ENCODE results near the gene COL1A1.

The COL1A1 gene

GRCh38 chr17:50201276-50201854 lies at the start of gene COL1A1:
TSS of gene COL1A1 (minus strand) at chr17:50201631. CDS start at chr17:50201513, 118 bp downstream.
- Histone ChIP-seq H3K9ac (ENCODE audit: low read length) (no peak within 1 kb of the TSS), H3K27me3 (ENCODE audit: insufficient read depth, low read length) (peaks cover 4% of the 10 kb centered on the region; the same call in 1 of the 2 replicates), H3K9me2 (ENCODE audit: low read depth, low read length) (no peaks in the 10 kb centered on the region), H2AFZ (ENCODE audit: low read length) (no peak within 1 kb of the TSS), H3K4me3 (ENCODE audit: low read depth, low read length, poor library complexity, severe bottlenecking) (peak within 1 kb of the TSS; percentile 43), H3K9me3 (ENCODE audit: low read length) (no peaks in the 10 kb centered on the region), H3K4me1 (ENCODE audit: insufficient read depth, low read length, severe bottlenecking) (peaks cover 15% of the 10 kb centered on the region), H3F3A (ENCODE audit: insufficient read depth, low read length) (no peaks in the 10 kb centered on the region), H3K27ac (ENCODE audit: low read depth, low read length, poor library complexity, severe bottlenecking) (no peak within 1 kb of the TSS), H3K36me3 (ENCODE audit: insufficient read depth, low read length) (no peaks in the 10 kb centered on the region), H4K20me1 (ENCODE audit: insufficient read depth, low read length) (no peaks in the 10 kb centered on the region), H3K79me2 (ENCODE audit: insufficient read depth, low read length) (no peaks in the 10 kb centered on the region), H3K4me2 (ENCODE audit: low read length) (peak within 1 kb of the TSS; percentile 71)
- TF ChIP-seq CTCF (IDR thresholded peaks at IDR 0.05; ENCODE audit: low read length), result no peak
- no peak for TF ChIP-seq EZH2 (IDR thresholded peaks at IDR 0.05; ENCODE audit: borderline replicate concordance, low read length)

GRCh38 chr17:50248255-50248654 lies 46.8 kb upstream of the COL1A1 start:
- H3K9me2 ChIP-seq (ENCODE audit: low read depth, low read length), result no peaks in the 10 kb centered on the region
- H3K79me2 ChIP-seq (ENCODE audit: insufficient read depth, low read length), result no peaks in the 10 kb centered on the region
- H3K9me3 ChIP-seq (ENCODE audit: low read length), result peaks cover 20% of the 10 kb centered on the region; the same call in 1 of the 2 replicates
- no peaks in the 10 kb centered on the region for H3K27me3 ChIP-seq (ENCODE audit: insufficient read depth, low read length)
- H3K4me2 ChIP-seq (ENCODE audit: low read length), result no peak overlapping the region
- no peaks in the 10 kb centered on the region; the same call in 1 of the 2 replicates for H3K36me3 ChIP-seq (ENCODE audit: insufficient read depth, low read length)
- H3F3A ChIP-seq (ENCODE audit: insufficient read depth, low read length), result no peaks in the 10 kb centered on the region
- H3K27ac ChIP-seq (ENCODE audit: low read depth, low read length, poor library complexity, severe bottlenecking), result no peak overlapping the region
- H3K9ac ChIP-seq (ENCODE audit: low read length), result no peak overlapping the region
- no peak overlapping the region for H2AFZ ChIP-seq (ENCODE audit: low read length)
- H3K4me3 ChIP-seq (ENCODE audit: low read depth, low read length, poor library complexity, severe bottlenecking), result no peak overlapping the region
- H4K20me1 ChIP-seq (ENCODE audit: insufficient read depth, low read length), result no peaks in the 10 kb centered on the region
- no peak for TF ChIP-seq CTCF (IDR thresholded peaks at IDR 0.05; ENCODE audit: low read length)
- no peak for TF ChIP-seq EZH2 (IDR thresholded peaks at IDR 0.05; ENCODE audit: borderline replicate concordance, low read length)
- H3K4me1 ChIP-seq (ENCODE audit: insufficient read depth, low read length, severe bottlenecking), result no peaks in the 10 kb centered on the region

GRCh38 chr17:50244771-50245170 lies 43.3 kb upstream of the COL1A1 start:
- no peak overlapping the region for H3K9ac ChIP-seq (ENCODE audit: low read length)
- no peaks in the 10 kb centered on the region for H3K4me1 ChIP-seq (ENCODE audit: insufficient read depth, low read length, severe bottlenecking)
- H3K4me3 ChIP-seq (ENCODE audit: low read depth, low read length, poor library complexity, severe bottlenecking), result no peak overlapping the region
- H3K9me3 ChIP-seq (ENCODE audit: low read length), result peaks cover 16% of the 10 kb centered on the region; the same call in 1 of the 2 replicates
- no peaks in the 10 kb centered on the region; the same call in 1 of the 2 replicates for H3K36me3 ChIP-seq (ENCODE audit: insufficient read depth, low read length)
- H2AFZ ChIP-seq (ENCODE audit: low read length), result no peak overlapping the region
- no peaks in the 10 kb centered on the region for H4K20me1 ChIP-seq (ENCODE audit: insufficient read depth, low read length)
- H3K4me2 ChIP-seq (ENCODE audit: low read length), result no peak overlapping the region
- H3K27me3 ChIP-seq (ENCODE audit: insufficient read depth, low read length), result no peaks in the 10 kb centered on the region
- TF ChIP-seq CTCF (IDR thresholded peaks at IDR 0.05; ENCODE audit: low read length), result no peak
- no peak for TF ChIP-seq EZH2 (IDR thresholded peaks at IDR 0.05; ENCODE audit: borderline replicate concordance, low read length)
- no peak overlapping the region for H3K27ac ChIP-seq (ENCODE audit: low read depth, low read length, poor library complexity, severe bottlenecking)
- no peaks in the 10 kb centered on the region for H3K9me2 ChIP-seq (ENCODE audit: low read depth, low read length)
- no peaks in the 10 kb centered on the region for H3F3A ChIP-seq (ENCODE audit: insufficient read depth, low read length)
- H3K79me2 ChIP-seq (ENCODE audit: insufficient read depth, low read length), result no peaks in the 10 kb centered on the region

Data from OCI-LY1 (cell line).